NCI-H2196 treated with DMSO at 0.1 percent for 48 hours (cell line): ENCODE measurements around the gene CA7.

Experiments
- DNase-seq: peaks from one replicate; lab custom pipeline; 2025; ENCODE audit not compliant: unreplicated experiment; lab: John Stamatoyannopoulos, UW

The CA7 gene

DNA sequence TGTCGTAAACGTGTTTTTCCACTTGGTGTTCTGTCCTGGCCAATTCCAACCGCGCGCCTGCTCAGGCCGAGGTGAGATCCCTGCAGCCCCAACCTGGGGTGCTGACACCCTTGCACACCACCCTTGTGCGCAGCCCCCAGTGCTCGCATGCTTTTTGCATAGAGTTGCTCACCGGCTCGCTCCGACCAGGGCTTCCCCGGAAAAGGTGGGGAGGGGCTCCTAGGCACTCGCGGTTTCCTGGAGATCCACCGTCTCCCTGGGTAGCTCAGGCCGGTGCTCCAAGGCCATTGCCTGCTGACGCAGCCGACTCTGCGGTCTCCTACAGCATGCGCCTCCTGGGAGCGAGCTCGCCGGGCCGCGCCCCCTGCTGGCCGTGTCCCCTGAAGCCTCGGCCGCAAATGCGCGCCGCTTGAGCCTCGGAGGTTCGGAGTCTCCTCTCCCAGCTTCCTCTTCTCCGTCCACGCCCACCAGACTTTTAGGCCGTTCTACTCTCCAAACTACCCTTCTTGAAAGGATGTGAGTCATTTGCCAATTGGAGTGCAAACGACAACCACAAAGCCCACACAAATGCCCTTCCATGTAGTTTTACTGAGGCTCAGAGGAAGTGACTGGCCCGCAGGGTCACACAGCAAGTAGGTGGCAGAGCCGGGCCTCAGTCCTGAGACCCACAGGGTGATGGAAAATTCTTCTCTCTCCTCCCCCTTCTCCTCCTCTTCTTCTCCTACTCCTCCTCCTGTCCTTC lies 28.9 kb downstream of the CA7 start:
- peak; percentile 30 for DNase-seq

DNA sequence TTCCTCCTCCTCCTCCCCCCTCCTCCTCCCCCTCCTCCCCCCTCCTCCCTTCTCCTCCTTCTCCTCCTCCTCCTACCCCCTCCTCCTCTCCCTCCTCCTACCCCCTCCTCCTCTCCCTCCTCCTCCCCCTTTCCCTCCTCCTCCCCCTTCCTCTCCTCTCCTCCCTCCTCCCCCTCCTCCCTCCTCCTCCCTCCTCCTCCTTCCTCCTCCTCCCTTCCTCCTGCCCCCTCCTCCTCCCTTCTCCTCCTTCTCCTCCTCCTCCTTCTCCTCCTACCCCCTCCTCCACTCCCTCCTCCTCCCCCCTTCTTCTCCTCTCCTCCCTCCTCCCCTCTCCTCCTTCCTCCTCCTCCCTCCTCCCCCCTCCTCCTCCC lies 29.5 kb downstream of the CA7 start:
- no peak for DNase-seq

DNA sequence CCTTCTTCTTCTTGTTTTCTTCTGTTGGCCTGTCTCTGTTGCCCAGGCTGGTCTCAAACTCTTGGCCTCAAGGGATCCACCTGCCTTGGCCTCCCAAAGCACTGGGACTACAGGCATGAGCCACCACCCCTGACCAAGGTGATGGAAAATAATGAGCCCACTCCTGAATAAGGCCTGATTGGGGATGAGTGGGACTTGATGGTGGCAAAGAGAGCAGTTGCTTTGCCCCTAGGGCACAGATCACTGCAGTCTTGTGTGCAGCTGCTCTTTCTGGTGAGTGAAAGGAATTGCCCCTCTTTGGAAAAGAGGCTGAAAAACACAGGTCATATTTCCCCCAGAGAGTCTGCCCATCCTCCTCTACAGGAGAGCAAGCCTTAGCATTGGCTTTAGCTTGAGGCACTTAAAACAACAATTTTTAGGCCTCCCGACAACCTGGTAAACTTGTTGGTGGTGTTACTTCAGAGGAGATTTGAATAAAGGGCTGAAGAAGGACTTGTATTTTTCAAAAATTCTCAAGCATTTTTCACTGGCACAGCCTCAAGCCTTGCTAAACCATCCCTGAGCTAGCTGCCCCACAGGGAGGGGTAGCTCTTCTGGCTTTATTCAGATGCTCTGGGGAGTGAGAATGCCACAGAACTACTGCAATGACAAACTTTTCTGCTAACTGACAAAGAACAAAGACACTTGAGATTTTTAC lies 30.0 kb downstream of the CA7 start:
- no peak for DNase-seq

DNA sequence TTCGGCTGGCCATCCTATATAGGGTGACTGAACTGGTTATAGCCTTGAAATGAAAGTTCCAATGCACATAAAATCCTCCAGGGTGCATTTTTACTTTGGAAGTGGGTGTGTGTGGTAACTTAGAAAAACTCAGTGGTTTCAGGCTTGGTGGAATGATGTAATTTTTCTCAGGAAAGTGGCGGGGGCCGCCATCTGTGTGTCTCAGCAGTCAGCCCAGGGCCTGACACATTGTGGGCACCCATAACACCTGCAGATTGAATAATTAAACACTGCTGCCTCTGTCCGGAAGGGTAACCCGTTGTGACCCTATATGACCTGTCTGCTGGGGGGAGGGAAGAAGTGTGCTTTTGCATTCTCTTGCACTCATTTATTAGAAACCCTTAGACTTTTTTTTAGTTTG lies 33.9 kb downstream of the CA7 start:
- no peak for DNase-seq

DNA sequence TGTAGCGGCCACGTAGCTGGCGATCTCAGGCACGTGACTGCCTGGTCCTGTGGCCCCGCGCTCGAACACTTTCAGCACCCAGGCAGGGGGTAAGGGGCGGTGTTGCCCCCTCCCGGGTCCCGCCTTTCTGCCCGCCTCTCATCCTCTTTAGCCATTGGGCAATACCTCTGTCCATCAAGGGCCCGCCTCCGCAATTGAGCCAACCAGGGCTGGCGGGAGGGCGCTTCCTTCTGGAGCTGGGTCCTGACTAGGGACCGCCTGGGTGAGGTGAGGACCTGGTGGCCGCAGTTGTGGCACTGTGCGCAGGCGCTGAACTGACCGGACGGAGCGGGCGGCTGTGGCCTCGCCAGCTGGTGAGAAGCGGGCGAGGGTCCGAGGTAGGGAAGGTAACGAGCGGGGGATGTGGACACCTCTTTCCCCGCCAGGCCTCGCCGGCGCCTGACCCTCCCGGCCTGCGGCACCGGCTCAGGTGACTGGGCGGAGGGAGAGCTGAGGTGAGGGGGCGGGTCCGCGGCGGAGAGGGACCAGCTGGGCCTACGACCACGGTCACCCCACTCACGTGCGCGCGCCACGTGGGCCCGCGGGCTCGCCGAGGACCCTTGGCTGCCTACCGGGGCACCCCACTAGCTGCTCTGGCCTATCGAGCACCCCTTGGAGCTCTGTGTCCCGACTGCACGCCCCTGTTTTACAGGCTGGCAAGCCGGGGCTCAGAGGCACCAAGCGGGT lies 36.2 kb downstream of the CA7 start, which contains the start of gene PDP2:
Gene PDP2, plus strand, starts transcription at position 228 of the 726 bp plus-strand sequence. CDS start 3,770 bp downstream, outside the sequence.
- peak; percentile 74 for DNase-seq

DNA sequence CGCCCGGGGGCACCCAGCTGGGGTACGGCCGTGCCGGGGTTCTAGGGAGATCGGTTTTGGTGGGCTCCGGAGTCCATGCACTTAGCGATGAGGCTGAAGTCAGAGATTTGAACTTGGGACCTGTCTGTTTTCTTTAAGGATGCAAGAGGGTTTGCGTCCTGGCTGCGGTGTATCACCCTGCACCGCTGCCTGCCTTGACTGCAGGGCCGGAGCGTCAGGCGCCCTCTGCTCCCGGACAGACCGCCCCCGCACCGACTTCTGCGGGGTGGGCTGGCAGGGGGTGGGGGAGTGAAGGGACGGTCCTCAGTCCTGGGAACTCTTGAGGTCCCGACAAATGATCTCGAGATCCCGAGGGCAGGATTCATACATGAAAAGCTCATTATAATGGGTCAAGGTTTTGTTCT lies 36.8 kb downstream of the CA7 start:
- DNase-seq, result no peak

DNA sequence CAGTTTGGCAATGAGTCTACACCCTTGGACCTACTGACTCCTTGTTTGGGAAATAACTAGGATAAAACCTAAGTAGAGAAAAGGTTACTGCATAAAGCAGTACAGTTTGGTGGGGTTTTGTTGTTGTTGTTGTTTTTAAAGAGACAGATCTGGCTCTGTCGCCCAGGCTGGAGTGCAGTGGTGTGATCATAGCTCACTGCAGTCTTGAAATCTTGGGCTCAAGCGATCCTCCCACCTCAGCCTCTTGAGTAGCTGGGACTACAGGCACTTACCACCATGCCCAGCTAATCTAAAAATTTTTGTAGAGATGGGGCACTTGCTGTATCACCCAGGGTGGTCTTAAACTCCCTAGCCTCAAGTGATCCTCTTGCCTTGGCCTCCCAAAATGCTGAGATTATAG lies 37.3 kb downstream of the CA7 start:
- no peak for DNase-seq

DNA sequence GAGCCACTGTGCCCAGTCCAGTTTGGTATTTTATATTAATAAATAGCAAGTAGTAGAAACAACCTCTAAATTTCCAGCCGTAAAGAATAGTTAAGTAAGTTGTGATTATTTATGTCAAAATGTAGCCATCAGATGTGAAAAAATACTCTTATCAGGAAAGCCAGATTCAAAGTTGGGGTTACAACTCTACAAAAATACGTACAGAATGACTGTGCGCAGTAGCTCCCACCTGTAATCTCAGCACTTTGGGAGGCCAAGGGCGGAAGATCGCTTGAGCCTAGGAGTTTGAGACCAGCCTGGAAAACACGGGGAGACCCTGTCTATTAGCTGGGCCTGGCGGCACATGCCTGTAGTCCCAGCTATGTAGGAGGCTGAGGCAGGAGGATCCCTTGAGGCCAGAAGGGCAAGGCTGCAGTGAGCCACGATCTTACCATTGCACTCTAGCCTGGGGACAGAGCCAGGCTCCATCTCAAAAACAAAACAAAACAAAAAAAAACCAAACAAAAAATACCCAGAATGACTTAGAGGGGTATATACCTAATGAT lies 37.8 kb downstream of the CA7 start:
- DNase-seq, result no peak

DNA sequence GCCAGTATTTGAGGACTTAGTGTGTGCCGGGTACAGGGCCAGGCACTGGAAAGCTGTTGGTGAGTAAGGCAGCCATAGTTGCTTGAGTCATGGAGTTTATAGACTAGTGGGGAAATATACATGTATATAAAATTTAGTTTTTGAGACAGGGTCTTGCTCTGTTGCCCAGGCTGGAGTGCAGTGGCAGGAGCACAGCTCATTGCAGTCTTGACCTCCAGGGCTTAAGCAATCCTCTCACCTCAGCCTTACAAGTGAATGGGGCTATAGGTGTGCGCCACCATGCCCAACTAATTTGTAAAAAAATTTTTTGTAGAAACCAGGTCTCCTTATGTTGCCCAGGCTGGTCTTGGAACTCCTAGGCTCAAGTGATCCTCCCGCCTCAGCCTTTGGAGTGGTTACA lies 38.5 kb downstream of the CA7 start:
- DNase-seq, result no peak

DNA sequence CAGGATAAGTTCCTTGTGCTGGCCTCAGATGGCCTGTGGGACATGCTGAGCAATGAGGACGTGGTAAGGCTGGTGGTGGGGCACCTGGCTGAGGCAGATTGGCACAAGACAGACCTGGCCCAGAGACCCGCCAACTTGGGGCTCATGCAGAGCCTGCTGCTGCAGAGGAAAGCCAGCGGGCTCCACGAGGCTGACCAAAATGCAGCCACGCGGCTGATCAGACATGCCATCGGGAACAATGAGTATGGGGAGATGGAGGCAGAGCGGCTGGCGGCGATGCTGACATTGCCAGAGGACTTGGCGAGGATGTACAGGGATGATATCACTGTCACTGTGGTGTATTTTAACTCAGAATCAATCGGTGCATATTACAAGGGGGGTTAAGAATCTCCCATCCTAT lies 41.3 kb downstream of the CA7 start:
- no peak for DNase-seq

DNA sequence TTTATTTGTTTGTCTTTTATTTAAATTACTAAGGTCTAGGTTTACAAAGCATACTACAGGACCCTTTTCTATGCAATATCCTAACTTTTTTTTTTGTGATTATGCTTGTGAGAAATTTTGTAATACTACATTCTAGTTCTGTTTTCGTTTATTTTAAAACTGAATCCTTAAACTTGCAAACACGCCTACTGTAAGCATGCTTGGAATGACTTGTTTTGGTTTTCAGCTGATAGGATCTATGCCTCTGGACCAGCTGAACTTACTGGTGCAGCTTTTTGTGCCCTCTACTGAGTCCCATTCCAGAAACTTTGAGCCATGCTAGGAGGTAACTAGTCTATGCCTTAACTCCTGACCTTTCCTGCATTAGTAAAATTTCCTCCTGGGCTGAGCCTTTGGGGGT lies 42.1 kb downstream of the CA7 start:
- DNase-seq, result no peak

DNA sequence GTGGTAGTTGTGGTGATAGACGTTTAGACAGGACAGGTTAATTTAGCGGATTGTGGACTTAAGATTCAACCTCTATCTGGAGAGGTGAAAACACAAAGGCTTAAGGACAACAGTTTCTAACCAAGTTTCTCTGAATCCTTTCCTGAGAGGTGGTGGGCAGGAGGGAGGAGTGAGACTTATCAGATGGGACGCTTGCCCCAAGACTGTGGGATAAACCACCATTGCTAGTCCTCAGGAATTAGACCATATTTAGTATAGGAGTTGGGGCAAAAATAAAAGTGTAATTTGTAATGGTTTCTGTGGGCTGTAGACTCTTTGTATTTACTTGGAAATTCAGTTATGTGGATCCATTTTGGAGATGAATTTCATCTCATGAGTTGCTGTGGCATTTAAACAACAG lies 42.7 kb downstream of the CA7 start:
- no peak for DNase-seq

DNA sequence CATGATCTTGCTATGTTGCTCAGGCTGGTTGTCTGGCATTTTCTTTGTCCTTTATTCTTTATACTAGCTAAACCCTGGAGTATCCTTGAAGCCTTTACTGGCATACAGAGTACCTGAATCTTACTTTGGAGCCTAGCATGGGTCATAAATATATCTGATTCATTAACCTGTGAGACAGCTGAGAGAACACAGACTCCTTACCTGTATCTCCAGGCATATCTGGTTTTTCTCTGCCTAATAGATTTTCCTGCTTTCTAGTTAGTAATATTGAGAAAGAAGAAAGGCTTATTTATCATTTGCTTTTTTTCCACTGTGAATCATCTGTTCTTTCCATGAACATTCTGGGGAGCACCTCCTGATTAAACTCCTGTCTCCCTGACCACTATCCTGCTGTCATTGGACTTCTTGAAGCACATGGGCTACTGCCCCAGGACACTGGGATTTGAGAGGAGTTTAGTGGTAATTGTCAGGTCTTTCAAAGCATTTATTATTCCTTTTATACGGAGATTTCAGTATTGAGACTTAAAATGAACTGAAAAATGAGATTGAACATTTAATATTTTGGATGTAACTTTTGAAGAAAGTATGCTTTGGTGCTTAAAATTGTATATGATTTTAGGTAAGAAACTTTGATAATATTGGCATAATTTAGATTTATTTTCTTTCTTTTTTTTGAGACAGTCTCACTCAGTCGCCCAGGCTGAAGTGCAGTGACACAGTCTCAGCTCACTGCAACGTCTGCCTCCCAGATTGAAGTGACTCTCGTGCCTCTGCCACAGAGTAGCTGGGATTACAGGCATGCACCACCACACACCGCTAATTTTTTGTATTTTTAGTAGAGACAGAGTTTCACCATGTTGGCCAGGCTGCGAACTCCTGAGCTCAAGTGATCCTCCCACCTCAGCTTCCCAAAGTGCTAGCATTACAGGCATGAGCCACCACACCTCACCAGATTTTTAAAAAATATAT lies 44.7 kb downstream of the CA7 start:
- no peak for DNase-seq

DNA sequence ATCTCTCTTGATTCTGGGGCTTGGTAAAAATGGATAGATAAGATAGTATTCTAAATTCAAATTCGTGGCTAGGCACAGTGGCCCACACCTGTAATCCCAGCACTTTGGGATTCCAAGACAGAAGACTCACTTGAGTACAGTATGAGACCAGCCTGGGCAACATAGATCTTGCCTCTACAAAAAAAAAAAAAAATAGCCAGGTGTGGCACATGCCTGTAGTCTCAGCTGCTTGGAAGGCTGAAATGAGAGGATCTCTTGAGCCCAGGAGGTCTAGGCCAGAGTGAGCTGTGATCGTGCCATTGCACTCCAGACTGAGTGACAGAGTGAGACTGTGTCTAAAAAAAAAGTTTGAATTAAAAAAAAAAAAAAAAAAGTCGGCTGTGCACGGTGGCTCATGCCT lies 45.4 kb downstream of the CA7 start:
- DNase-seq, result no peak

DNA sequence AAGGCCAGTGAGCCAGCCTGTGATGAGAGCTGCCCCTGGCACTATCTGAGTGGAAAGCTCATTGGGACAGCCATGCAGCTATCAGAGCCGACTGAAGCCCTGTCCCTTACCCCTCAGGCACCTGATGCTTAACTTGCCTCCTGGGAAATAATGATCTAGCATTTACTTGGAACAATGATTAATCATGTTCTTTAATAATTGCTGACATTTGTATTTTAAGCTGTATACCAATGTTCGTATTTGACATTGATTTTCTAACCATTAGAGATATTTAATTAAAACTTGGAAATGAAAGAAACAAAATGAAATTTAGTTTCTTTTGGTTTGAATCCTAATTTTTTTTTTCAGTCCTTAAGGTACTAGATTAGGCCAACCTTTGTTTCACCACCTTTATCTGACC lies 46.6 kb downstream of the CA7 start:
- DNase-seq, result no peak

DNA sequence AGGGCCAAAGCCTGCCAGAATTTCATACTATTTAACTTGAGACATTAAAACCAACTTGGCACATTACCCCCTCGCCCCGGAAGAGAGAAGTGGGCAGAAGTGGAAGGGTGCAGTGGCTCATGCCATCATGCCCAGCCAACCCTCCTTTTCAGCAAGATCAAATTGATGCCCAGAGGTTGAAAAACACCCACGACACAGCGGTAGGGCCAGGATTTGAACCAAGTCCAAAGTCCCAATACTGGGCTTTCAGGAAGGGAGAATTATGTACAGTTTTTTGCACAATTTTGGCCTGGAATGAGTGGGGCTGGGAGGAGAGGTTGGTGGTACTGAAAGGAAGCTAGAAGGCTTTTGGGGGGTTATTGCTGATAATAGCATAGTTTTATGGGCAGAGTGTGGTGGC lies 47.1 kb downstream of the CA7 start:
- no peak for DNase-seq

DNA sequence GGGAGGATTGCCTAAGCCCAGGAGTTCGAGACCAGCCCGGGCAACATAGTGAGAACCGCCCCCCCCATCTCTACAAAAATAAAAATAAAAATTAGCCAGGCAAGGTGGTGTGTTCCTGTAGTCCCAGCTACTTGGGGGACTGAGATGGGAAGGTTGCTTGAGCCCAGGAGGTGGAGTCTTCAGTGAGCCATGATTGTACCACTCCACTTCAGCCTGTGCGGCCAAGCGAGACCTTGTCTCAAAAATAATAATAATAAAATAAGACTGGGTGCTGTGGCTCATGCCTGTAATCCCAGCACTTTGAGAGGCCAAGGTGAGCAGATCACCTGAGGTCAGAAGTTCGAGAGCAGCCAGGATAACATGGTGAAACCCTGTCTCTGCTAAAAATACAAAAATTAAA lies 47.6 kb downstream of the CA7 start:
- no peak for DNase-seq

DNA sequence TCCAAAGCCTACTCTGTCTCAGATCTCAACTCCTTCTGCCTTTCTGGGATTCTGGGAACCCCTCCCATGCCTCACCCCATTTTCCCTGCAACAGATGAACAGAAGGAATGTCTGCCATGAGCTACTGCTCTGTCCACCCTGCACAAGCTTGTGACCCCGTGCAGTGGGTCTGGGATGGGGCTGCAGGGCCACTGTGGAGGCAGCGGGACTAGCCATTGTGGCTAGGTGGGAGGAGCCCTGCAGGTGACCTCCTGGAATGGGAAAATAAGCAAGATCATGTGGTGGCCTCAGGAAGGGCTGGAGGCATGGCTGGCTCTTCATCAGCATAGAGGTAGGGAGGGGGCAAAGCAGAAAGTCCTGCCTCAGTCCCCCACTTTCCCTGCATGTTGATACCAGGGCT lies 49.8 kb downstream of the CA7 start:
- no peak for DNase-seq

DNA sequence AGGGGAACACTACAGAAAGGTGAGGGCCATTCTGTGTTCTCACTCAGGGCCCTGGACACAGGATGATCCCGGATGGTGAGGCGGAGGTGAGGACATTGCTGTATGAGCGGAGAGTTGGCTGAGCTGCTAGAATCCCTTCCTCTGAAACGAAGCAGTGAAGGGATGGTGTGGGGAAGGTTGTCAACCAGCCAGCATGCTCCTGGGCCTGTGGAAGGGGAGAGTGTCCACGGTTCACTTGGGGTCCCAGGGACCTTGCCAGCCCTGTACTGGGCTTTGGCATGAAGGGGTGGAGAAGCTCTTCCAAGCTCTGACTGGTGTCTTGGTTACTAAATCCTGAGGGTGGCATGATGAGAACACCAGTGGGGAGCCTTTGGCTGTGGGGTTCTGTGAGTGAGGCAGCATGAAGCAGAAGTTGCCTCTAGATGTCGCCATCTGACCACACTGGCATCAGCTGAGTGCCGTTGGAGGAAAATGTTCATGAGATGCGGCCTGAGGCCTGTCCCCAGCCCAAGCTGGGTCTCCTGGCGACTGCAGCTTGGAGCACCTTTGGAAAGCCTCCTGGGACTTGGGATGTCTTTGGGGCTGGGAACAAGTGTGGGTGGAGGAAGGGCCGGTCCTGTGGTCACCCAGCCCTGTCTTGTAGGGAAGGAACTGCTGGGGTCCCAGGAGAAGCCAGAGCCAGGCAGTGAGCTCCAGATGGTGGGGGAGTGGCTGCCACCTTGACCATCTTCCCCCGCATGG lies 50.9 kb downstream of the CA7 start:
- peak; percentile 27 for DNase-seq

DNA sequence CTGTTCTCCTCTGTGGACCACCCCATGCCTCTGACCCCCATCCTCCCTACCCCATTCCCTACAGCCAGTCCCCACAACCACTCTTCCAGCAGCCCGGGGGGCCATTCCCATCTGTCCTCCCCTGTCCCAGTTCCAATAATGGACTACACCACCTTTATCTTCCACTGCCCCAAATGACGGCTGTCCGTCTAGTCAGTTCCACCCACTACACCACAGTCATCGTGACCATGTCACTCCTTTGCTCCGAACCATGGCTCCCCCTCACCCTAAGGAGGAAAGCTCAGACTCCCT lies 51.4 kb downstream of the CA7 start:
- no peak for DNase-seq
